ENCODE data around the gene GFRA4.
"Not testable (repeated sequence)": the region's sequence is repeated elsewhere in the genome, so short reads cannot be mapped to it uniquely, and the experiment has no call there.

The GFRA4 gene

GRCh38 chr20:3622406-3622805, 40.8 kb downstream of the GFRA4 start:
- Histone ChIP-seq H3K27ac (ENCODE audit: low read length) (no peak overlapping the region), H3K4me1 (ENCODE audit: low read length) (no peaks in the 10 kb centered on the region), H3K9me2 (replicated peaks; ENCODE audit: insufficient read depth, low read length) (no peaks in the 10 kb centered on the region), H3K79me2 (ENCODE audit: low read length) (no peaks in the 10 kb centered on the region), H3K9me3 (replicated peaks; ENCODE audit: insufficient read depth, low read length) (no peaks in the 10 kb centered on the region), H2AFZ (ENCODE audit: low read length) (no peak overlapping the region), H3K4me3 (ENCODE audit: low read length) (no peak overlapping the region), H3F3A (ENCODE audit: insufficient read depth, low read length) (no peaks in the 10 kb centered on the region), H4K20me1 (ENCODE audit: insufficient read depth, low read length) (no peaks in the 10 kb centered on the region), H3K27me3 (replicated peaks; ENCODE audit: insufficient read depth, low read length) (no peaks in the 10 kb centered on the region), H3K9ac (ENCODE audit: low read length) (no peak overlapping the region), H3K36me3 (replicated peaks; ENCODE audit: insufficient read depth, low read length) (no peaks in the 10 kb centered on the region), H3K4me2 (ENCODE audit: low read depth, low read length) (no peak overlapping the region)
- TF ChIP-seq CTCF (IDR thresholded peaks at IDR 0.05; ENCODE audit: low read length): no peak
- TF ChIP-seq EZH2phosphoT487 (IDR thresholded peaks at IDR 0.05; ENCODE audit: low read length): no peak
- TF ChIP-seq EZH2 (optimal IDR thresholded peaks at IDR 0.05; ENCODE audit: low read depth, low read length): no peak
- no peak for DNase-seq

- H3K9ac ChIP-seq (ENCODE audit: low read length): no peak overlapping the region
- H3K27ac ChIP-seq (ENCODE audit: low read length): no peak overlapping the region
- no peaks in the 10 kb centered on the region for H3K27me3 ChIP-seq (replicated peaks; ENCODE audit: insufficient read depth, low read length)
- TF ChIP-seq EZH2phosphoT487 (IDR thresholded peaks at IDR 0.05; ENCODE audit: low read length) (no peak), CTCF (IDR thresholded peaks at IDR 0.05; ENCODE audit: low read length) (no peak), EZH2 (optimal IDR thresholded peaks at IDR 0.05; ENCODE audit: low read depth, low read length) (no peak)
- no peaks in the 10 kb centered on the region for H4K20me1 ChIP-seq (ENCODE audit: insufficient read depth, low read length)
- H3K4me1 ChIP-seq (ENCODE audit: low read length): no peaks in the 10 kb centered on the region
- no peaks in the 10 kb centered on the region for H3K79me2 ChIP-seq (ENCODE audit: low read length)
- H3K36me3 ChIP-seq (replicated peaks; ENCODE audit: insufficient read depth, low read length): no peaks in the 10 kb centered on the region
- no peak overlapping the region for H3K4me3 ChIP-seq (ENCODE audit: low read length)
- no peaks in the 10 kb centered on the region for H3K9me2 ChIP-seq (replicated peaks; ENCODE audit: insufficient read depth, low read length)
- no peaks in the 10 kb centered on the region for H3F3A ChIP-seq (ENCODE audit: insufficient read depth, low read length)
- H3K4me2 ChIP-seq (ENCODE audit: low read depth, low read length): no peak overlapping the region
- DNase-seq: no peak
- H3K9me3 ChIP-seq (replicated peaks; ENCODE audit: insufficient read depth, low read length): no peaks in the 10 kb centered on the region
- H2AFZ ChIP-seq (ENCODE audit: low read length): no peak overlapping the region
These were observed 42.1 kb downstream of the GFRA4 start for GRCh38 chr20:3621111-3621510.

GRCh38 chr20:3616250-3616649, 46.9 kb downstream of the GFRA4 start:
- Histone ChIP-seq H3K79me2 (ENCODE audit: low read length) (no peaks in the 10 kb centered on the region), H3K9me3 (replicated peaks; ENCODE audit: insufficient read depth, low read length) (no peaks in the 10 kb centered on the region), H3K36me3 (replicated peaks; ENCODE audit: insufficient read depth, low read length) (no peaks in the 10 kb centered on the region), H3K9ac (ENCODE audit: low read length) (no peak overlapping the region), H3F3A (ENCODE audit: insufficient read depth, low read length) (no peaks in the 10 kb centered on the region), H3K4me2 (ENCODE audit: low read depth, low read length) (no peak overlapping the region), H2AFZ (ENCODE audit: low read length) (no peak overlapping the region), H3K27ac (ENCODE audit: low read length) (no peak overlapping the region), H3K9me2 (replicated peaks; ENCODE audit: insufficient read depth, low read length) (no peaks in the 10 kb centered on the region), H4K20me1 (ENCODE audit: insufficient read depth, low read length) (no peaks in the 10 kb centered on the region), H3K4me1 (ENCODE audit: low read length) (no peaks in the 10 kb centered on the region), H3K4me3 (ENCODE audit: low read length) (no peak overlapping the region), H3K27me3 (replicated peaks; ENCODE audit: insufficient read depth, low read length) (no peaks in the 10 kb centered on the region)
- DNase-seq: no peak
- TF ChIP-seq EZH2phosphoT487 (IDR thresholded peaks at IDR 0.05; ENCODE audit: low read length): no peak
- TF ChIP-seq CTCF (IDR thresholded peaks at IDR 0.05; ENCODE audit: low read length): no peak
- TF ChIP-seq EZH2 (optimal IDR thresholded peaks at IDR 0.05; ENCODE audit: low read depth, low read length): no peak

GRCh38 chr20:3615171-3615840, 47.9 kb downstream of the GFRA4 start:
- H4K20me1 ChIP-seq (ENCODE audit: insufficient read depth, low read length); H3K4me3 ChIP-seq (ENCODE audit: low read length); H3K4me2 ChIP-seq (ENCODE audit: low read depth, low read length); H3K9ac ChIP-seq (ENCODE audit: low read length); DNase-seq; H3K4me1 ChIP-seq (ENCODE audit: low read length); H3K9me3 ChIP-seq (replicated peaks; ENCODE audit: insufficient read depth, low read length); H3K36me3 ChIP-seq (replicated peaks; ENCODE audit: insufficient read depth, low read length); H3K27me3 ChIP-seq (replicated peaks; ENCODE audit: insufficient read depth, low read length); H2AFZ ChIP-seq (ENCODE audit: low read length); H3K79me2 ChIP-seq (ENCODE audit: low read length); H3K27ac ChIP-seq (ENCODE audit: low read length); H3F3A ChIP-seq (ENCODE audit: insufficient read depth, low read length); H3K9me2 ChIP-seq (replicated peaks; ENCODE audit: insufficient read depth, low read length): not testable (repeated sequence)

All from MM.1S (cell line).